Smooth muscle cell (in vitro differentiated cells): ENCODE results near the gene GALNT17. TPM values are rescaled to one million over a fixed set of nuclear protein-coding genes. Genes with fewer than 3 reads are reported as not detected.

Experiments
- DNase-seq: peaks from one replicate; lab custom pipeline; 2025; ENCODE audit not compliant: unreplicated experiment; lab: John Stamatoyannopoulos, UW
- H2AFZ ChIP-seq: fragments of 200-600 bp; sonication (generic); 2 replicates; pipeline ENCODE4 v1.6.0; 2016; ENCODE audit warnings: antibody characterized with exemption, low read depth, mild to moderate bottlenecking
- H3F3A ChIP-seq: fragments of 200-600 bp; sonication (generic); 2 replicates; pipeline ENCODE4 v1.6.0; 2017; ENCODE audit warnings: antibody characterized with exemption, low read depth
- H3K27ac ChIP-seq: fragments of 200-600 bp; sonication (generic); 2 replicates; pipeline ENCODE4 v1.5.1; 2016; ENCODE audit warnings: low read depth, mild to moderate bottlenecking
- H3K27me3 ChIP-seq: fragments of 200-600 bp; sonication (generic); 2 replicates; pipeline ENCODE4 v1.6.1; 2016; ENCODE audit warnings: low read depth, mild to moderate bottlenecking
- H3K36me3 ChIP-seq: fragments of 200-600 bp; sonication (generic); 2 replicates; pipeline ENCODE4 v1.5.1; 2016; ENCODE audit warnings: low read depth
- H3K4me1 ChIP-seq: fragments of 200-600 bp; sonication (generic); 2 replicates; pipeline ENCODE4 v1.5.1; 2016; ENCODE audit warnings: low read depth
- H3K4me2 ChIP-seq: fragments of 200-600 bp; sonication (generic); 2 replicates; pipeline ENCODE4 v1.6.0; 2016; ENCODE audit warnings: mild to moderate bottlenecking
- H3K4me3 ChIP-seq: fragments of 200-600 bp; sonication (generic); 2 replicates; pipeline ENCODE4 v1.5.1; 2016; ENCODE audit warnings: mild to moderate bottlenecking
- H3K79me2 ChIP-seq: fragments of 200-600 bp; sonication (generic); 2 replicates; pipeline ENCODE4 v1.6.0; 2016; ENCODE audit warnings: low read depth, mild to moderate bottlenecking
- H3K9ac ChIP-seq: fragments of 200-600 bp; sonication (generic); 2 replicates; pipeline ENCODE4 v1.6.0; 2016; ENCODE audit warnings: low read depth
- H3K9me3 ChIP-seq: fragments of 200-600 bp; sonication (generic); replicated peaks from 2 replicates; pipeline ENCODE4 v1.5.1; 2016; ENCODE audit warnings: low read depth
- H4K20me1 ChIP-seq: fragments of 200-600 bp; sonication (generic); 2 replicates; pipeline ENCODE4 v1.6.0; 2016; ENCODE audit warnings: low read depth
- WGBS: methylation state at CpG from one replicate; pipeline ENCODE4 v1.1.7; 2016; ENCODE audit warnings: low lambda C conversion rate; 5-methylcytosine and 5-hydroxymethylcytosine counted together
- polyA plus RNA-seq: library from polyadenylated mRNA; unstranded; fragments of >200 nt; fragmentation: Nextera tagmentation; extraction: Ambion mirVana; gene quantifications from 2 replicates; pipeline ENCODE4 v1.2.1, GENCODE V29; 2016
- total RNA-seq: library from RNA; depleted of rRNA; stranded (reverse); fragments of >200 nt; gene quantifications from 2 replicates; pipeline ENCODE4 v1.2.3, GENCODE V29; 2014
- TF ChIP-seq, protein P1 (sequence below): fragments of 200-600 bp; sonication (generic); IDR thresholded peaks from 2 replicates; pipeline ENCODE4 v1.5.1; 2017; ENCODE audit warnings: borderline replicate concordance, mild to moderate bottlenecking, antibody characterized with exemption; ENCODE audit not compliant: insufficient read depth, poor library complexity, severe bottlenecking

The GALNT17 gene
- total and polyA plus RNA-seq, 2 experiments from 2014 or later = 0.38 to 0.45 TPM

DNA sequence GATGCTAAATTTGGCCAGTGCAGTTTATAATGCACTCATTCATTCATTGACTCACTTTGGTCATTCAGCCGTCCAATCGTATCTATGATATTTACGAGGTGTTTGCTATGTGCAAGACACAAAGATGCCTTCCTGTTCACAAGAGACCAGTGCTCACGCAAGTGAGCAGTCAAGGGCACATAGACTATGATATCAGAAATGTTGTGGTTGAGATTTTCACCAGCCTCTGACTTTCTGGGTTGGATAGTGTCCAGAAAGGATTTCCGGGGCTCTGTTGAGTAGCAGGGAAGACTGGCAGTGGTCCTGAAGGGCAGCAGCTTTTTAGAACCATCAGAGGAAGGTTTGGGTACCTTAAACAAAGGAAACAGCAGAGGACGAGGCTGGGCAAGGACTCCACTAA is 191.8 kb downstream of the GALNT17 start:
- H3F3A ChIP-seq = no peaks in the 10 kb centered on the region
- H3K4me1 ChIP-seq = peaks cover 8% of the 10 kb centered on the region
- no peaks in the 10 kb centered on the region for H3K79me2 ChIP-seq
- H4K20me1 ChIP-seq = no peaks in the 10 kb centered on the region
- no peak overlapping the region for H3K27ac ChIP-seq
- TF ChIP-seq, protein P1, sequence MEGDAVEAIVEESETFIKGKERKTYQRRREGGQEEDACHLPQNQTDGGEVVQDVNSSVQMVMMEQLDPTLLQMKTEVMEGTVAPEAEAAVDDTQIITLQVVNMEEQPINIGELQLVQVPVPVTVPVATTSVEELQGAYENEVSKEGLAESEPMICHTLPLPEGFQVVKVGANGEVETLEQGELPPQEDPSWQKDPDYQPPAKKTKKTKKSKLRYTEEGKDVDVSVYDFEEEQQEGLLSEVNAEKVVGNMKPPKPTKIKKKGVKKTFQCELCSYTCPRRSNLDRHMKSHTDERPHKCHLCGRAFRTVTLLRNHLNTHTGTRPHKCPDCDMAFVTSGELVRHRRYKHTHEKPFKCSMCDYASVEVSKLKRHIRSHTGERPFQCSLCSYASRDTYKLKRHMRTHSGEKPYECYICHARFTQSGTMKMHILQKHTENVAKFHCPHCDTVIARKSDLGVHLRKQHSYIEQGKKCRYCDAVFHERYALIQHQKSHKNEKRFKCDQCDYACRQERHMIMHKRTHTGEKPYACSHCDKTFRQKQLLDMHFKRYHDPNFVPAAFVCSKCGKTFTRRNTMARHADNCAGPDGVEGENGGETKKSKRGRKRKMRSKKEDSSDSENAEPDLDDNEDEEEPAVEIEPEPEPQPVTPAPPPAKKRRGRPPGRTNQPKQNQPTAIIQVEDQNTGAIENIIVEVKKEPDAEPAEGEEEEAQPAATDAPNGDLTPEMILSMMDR = no peak
- no peak overlapping the region for H2AFZ ChIP-seq
- H3K4me2 ChIP-seq = no peak overlapping the region
- no peak overlapping the region for H3K4me3 ChIP-seq
- H3K27me3 ChIP-seq = no peaks in the 10 kb centered on the region
- H3K9me3 ChIP-seq = no peaks in the 10 kb centered on the region
- 57% methylated on average over 6 of the region's 6 CpGs for WGBS
- H3K9ac ChIP-seq = no peak overlapping the region
- DNase-seq = no peak
- no peaks in the 10 kb centered on the region for H3K36me3 ChIP-seq

DNA sequence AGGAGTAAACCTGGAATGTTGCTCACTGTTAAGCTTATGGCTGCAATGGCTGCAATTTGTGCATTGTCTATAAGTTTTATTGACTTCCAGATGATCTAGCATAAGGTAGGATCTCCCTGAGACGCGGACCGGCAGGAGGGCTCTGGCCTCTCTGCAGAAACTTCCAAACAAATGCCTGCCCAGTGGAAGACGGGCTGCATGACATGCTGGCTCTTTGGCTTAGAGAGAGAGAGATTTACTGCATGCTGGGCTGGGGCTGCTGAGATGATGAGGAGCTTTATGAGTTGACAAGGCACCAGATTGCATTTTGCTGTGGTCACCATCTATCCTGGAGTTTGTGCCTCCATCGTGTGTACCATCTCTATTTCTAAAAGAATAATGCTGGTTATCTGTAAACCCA is 193.2 kb downstream of the GALNT17 start:
- WGBS = 45% methylated on average over 5 of the region's 5 CpGs
- no peaks in the 10 kb centered on the region for H3K36me3 ChIP-seq
- no peaks in the 10 kb centered on the region for H3K79me2 ChIP-seq
- DNase-seq = no peak
- no peaks in the 10 kb centered on the region for H3K9me3 ChIP-seq
- no peak overlapping the region for H3K4me3 ChIP-seq
- no peak overlapping the region for H3K4me2 ChIP-seq
- peaks cover 8% of the 10 kb centered on the region for H3K4me1 ChIP-seq
- no peaks in the 10 kb centered on the region for H3F3A ChIP-seq
- no peaks in the 10 kb centered on the region for H4K20me1 ChIP-seq
- no peak overlapping the region for H3K27ac ChIP-seq
- H3K27me3 ChIP-seq = no peaks in the 10 kb centered on the region
- H3K9ac ChIP-seq = no peak overlapping the region
- no peak overlapping the region for H2AFZ ChIP-seq
- TF ChIP-seq, protein P1 = no peak

DNA sequence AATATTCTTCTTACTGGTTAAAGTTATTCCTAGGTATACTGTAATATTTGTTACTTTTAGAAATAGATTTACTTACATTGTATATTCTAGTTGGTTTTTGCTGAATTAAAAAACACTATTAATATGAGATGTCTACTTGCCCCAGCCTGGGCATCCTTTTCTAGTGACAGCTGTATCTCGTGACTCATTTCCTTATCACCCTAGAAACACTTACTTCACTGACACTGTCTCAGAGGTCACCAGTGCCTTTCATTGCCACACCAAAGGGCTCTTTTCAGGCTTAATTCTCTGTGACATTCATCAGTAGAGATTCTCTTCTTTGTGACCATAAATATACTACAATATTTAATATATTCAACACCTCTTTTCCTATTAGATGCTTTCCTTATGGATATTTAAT is 194.7 kb downstream of the GALNT17 start:
- DNase-seq = no peak
- no peak overlapping the region for H3K4me2 ChIP-seq
- H2AFZ ChIP-seq = no peak overlapping the region
- H3F3A ChIP-seq = no peaks in the 10 kb centered on the region
- H3K4me1 ChIP-seq = peaks cover 8% of the 10 kb centered on the region
- no peak overlapping the region for H3K9ac ChIP-seq
- no peak overlapping the region for H3K27ac ChIP-seq
- H3K79me2 ChIP-seq = no peaks in the 10 kb centered on the region
- H3K36me3 ChIP-seq = no peaks in the 10 kb centered on the region
- TF ChIP-seq, protein P1 = no peak
- no peak overlapping the region for H3K4me3 ChIP-seq
- H3K27me3 ChIP-seq = no peaks in the 10 kb centered on the region
- H4K20me1 ChIP-seq = no peaks in the 10 kb centered on the region
- WGBS = 8% methylated on average over 1 of the region's 1 CpG
- no peaks in the 10 kb centered on the region for H3K9me3 ChIP-seq

DNA sequence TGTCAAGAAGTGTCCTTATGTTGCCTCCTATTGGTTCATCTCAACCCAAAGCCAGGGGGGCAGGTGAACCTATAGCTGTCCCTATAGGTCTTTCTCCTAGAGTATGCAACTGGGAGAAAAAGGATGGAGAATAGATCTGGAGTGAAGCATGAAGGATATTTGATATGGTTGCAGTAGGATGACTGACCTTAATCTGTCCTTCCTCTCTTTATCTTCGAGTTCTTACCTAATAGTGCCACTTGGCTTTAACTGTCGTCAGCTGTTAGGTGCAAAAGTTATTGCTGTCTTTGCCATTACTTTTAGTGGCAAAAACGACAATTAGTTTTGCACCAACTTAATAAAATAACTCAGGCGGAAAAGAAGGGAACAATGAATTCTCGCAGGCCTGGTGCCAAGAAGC is 196.0 kb downstream of the GALNT17 start:
- DNase-seq = no peak
- Histone ChIP-seq H4K20me1 (no peaks in the 10 kb centered on the region), H3K79me2 (no peaks in the 10 kb centered on the region), H2AFZ (no peak overlapping the region), H3K4me3 (no peak overlapping the region), H3K9ac (no peak overlapping the region), H3K4me1 (peaks cover 8% of the 10 kb centered on the region), H3K27me3 (peaks cover 5% of the 10 kb centered on the region), H3K27ac (no peak overlapping the region), H3F3A (no peaks in the 10 kb centered on the region), H3K4me2 (no peak overlapping the region), H3K9me3 (no peaks in the 10 kb centered on the region), H3K36me3 (no peaks in the 10 kb centered on the region)
- TF ChIP-seq, protein P1 = no peak
- WGBS = 94% methylated on average over 5 of the region's 5 CpGs
